HepG2 (cell line): Measurements from ENCODE around the gene TOMM40L. TPM values are rescaled to one million over a fixed set of nuclear protein-coding genes. Genes with fewer than 3 reads are reported as not detected.

Experiments used
- ARNT2 ChIP-seq: sonication (generic); formaldehyde crosslinking; IDR thresholded peaks from 2 replicates; pipeline ENCODE4 v1.8.0; 2022; ENCODE audit warnings: mild to moderate bottlenecking, low read depth, missing genetic modification reagents, moderate library complexity
- BCL6 ChIP-seq: IDR thresholded peaks from 2 replicates; pipeline ENCODE4 v1.6.1; 2016; ENCODE audit warnings: missing genetic modification reagents, missing compliant biosample characterization
- BRD4 ChIP-seq: sonication (generic); formaldehyde crosslinking; IDR thresholded peaks from 2 replicates; pipeline ENCODE4 v1.4.0; 2020; ENCODE audit warnings: missing genetic modification reagents
- CHCHD3 ChIP-seq: sonication (generic); formaldehyde crosslinking; IDR thresholded peaks from 2 replicates; pipeline ENCODE4 v1.8.0; 2022; ENCODE audit warnings: mild to moderate bottlenecking, missing genetic modification reagents, moderate library complexity
- HIVEP1 ChIP-seq: sonication (generic); formaldehyde crosslinking; IDR thresholded peaks from 2 replicates; pipeline ENCODE4 v1.4.0; 2020; ENCODE audit warnings: mild to moderate bottlenecking, missing genetic modification reagents
- HOXA3 ChIP-seq: sonication (generic); formaldehyde crosslinking; IDR thresholded peaks from 2 replicates; pipeline ENCODE4 v1.5.0; 2020; ENCODE audit warnings: missing genetic modification reagents
- POGK ChIP-seq: sonication (generic); formaldehyde crosslinking; conservative IDR thresholded peaks from 2 replicates; pipeline ENCODE4 v1.8.0; 2022; ENCODE audit warnings: mild to moderate bottlenecking, moderate library complexity, missing genetic modification reagents
- POLR2A ChIP-seq, 2 experiments: IDR thresholded peaks; 2 replicates each; pipeline ENCODE4 v1.6.1; 2011; ENCODE audit warnings: low read depth in 2 of 2, low read length in 2 of 2, mild to moderate bottlenecking in 1 of 2, moderate library complexity in 1 of 2; ENCODE audit not compliant: insufficient read depth in 1 of 2
- RARG ChIP-seq: sonication (generic); formaldehyde crosslinking; IDR thresholded peaks from 2 replicates; pipeline ENCODE4 v1.4.0; 2020; ENCODE audit warnings: low read depth, mild to moderate bottlenecking, missing genetic modification reagents
- SAP130 ChIP-seq: IDR thresholded peaks from 2 replicates; pipeline ENCODE4 v1.6.1; 2016; ENCODE audit warnings: low read depth
- SOX13 ChIP-seq, 3 experiments: fragments of 450-650 bp in 1 of 3; sonication (generic) in 1 of 3; formaldehyde crosslinking in 1 of 3; IDR thresholded peaks in 2 of 3; conservative IDR thresholded peaks in 1 of 3; 2 replicates each; pipeline versions ENCODE4 v1.5.0 to v1.6.1; 2016 to 2020; ENCODE audit warnings: antibody characterized with exemption in 1 of 3, mild to moderate bottlenecking in 1 of 3, missing compliant biosample characterization in 1 of 3, missing genetic modification reagents in 1 of 3, moderate library complexity in 1 of 3
- ZFX ChIP-seq: sonication (generic); formaldehyde crosslinking; IDR thresholded peaks from 2 replicates; pipeline ENCODE4 v1.4.0; 2020; ENCODE audit warnings: mild to moderate bottlenecking, low read depth, missing genetic modification reagents, moderate library complexity
- ZFY ChIP-seq: sonication (generic); formaldehyde crosslinking; IDR thresholded peaks from 2 replicates; pipeline ENCODE4 v1.4.0; 2020; ENCODE audit warnings: missing genetic modification reagents
- ZNF281 ChIP-seq: sonication (generic); formaldehyde crosslinking; IDR thresholded peaks from 2 replicates; pipeline ENCODE4 v1.4.0; 2020; ENCODE audit warnings: missing genetic modification reagents, borderline replicate concordance
- ZNF430 ChIP-seq: sonication (generic); formaldehyde crosslinking; IDR thresholded peaks from 2 replicates; pipeline ENCODE4 v1.9.0; 2021; ENCODE audit warnings: mild to moderate bottlenecking, missing genetic modification reagents
- ZNF451 ChIP-seq: sonication (generic); formaldehyde crosslinking; IDR thresholded peaks from 2 replicates; pipeline ENCODE4 v1.5.0; 2020; ENCODE audit warnings: mild to moderate bottlenecking, missing genetic modification reagents
- polyA plus RNA-seq, 8 experiments: library from polyadenylated mRNA; depleted of rRNA in 3 of 8; stranded (reverse) in 7 of 8; unstranded in 1 of 8; fragments of >200 nt; fragmentation: Illumina TruSeq in 4 of 8; extraction: Trizol in 4 of 8; gene quantifications; 2 replicates each; pipeline versions ENCODE4 v1.2.1 to v1.2.3, GENCODE V29; 2011 to 2016; ENCODE audit warnings: low read depth in 4 of 8, missing spikeins in 1 of 8, mixed read lengths in 1 of 8; ENCODE audit not compliant: insufficient read depth in 1 of 8
- total RNA-seq, 5 experiments: library from RNA; depleted of rRNA; stranded (reverse); fragments of >200 nt; fragmentation: Illumina TruSeq; extraction: Trizol; gene quantifications; 2 replicates each; pipeline ENCODE4 v1.2.3, GENCODE V29; 2016; ENCODE audit warnings: low read depth in 1 of 5
- TF ChIP-seq, protein P1 (sequence below): sonication (generic); formaldehyde crosslinking; IDR thresholded peaks from 2 replicates; pipeline ENCODE4 v1.8.0; 2022; ENCODE audit warnings: missing genetic modification reagents, mild to moderate bottlenecking, inconsistent platforms, borderline replicate concordance
- TF ChIP-seq, protein P2 (sequence below): sonication (generic); formaldehyde crosslinking; conservative IDR thresholded peaks from 2 replicates; pipeline ENCODE4 v1.4.0; 2020; ENCODE audit warnings: mild to moderate bottlenecking, missing genetic modification reagents, moderate library complexity

Gene TOMM40L
- total and polyA plus RNA-seq, 2 of the 13 experiments (the other 11 are each of a cell fraction or from before 2014, with no cell fraction given): 14.1 to 26.2 TPM

DNA sequence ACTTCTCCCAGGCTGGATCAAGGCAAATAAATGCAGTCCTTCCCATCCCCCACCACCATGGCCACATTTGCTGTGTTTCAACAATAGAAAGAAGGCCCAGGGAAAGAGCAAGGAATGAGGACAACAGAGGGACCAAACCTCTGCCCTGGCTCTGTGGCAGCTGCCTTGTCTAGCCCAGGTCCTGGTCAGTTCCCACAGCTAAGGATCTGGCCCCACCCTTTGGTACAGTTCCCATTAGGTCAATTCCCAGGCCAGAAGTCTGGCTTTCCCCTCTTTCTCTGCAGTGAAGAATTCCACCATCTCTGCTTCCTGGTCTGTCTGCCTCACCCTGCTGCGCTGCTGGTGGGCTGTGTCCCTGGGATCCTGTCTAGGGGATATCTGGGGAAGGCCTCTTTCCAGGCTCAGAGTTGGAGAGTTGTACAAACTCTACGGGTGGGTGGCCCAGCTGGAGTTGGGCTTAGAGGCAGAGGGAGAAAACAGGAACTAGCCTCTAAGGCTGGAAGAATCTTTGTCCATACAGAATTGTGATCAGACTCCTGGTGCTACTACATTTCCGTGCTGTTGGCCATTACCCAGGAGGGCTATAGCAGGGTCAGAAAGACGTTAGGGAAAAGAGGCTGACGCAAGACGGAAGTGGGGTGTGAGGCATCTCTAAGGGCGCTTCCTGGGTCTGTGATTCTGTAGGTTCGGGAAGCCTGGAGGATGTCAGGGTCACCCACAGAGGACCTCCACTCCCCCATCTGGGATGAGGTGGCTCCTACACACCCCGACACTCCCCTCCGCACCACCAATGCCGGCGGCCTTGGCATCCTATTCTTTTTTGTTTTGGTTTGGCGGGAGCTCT lies 24.6 kb upstream of the TOMM40L start (continued):
- TF ChIP-seq, protein P1, sequence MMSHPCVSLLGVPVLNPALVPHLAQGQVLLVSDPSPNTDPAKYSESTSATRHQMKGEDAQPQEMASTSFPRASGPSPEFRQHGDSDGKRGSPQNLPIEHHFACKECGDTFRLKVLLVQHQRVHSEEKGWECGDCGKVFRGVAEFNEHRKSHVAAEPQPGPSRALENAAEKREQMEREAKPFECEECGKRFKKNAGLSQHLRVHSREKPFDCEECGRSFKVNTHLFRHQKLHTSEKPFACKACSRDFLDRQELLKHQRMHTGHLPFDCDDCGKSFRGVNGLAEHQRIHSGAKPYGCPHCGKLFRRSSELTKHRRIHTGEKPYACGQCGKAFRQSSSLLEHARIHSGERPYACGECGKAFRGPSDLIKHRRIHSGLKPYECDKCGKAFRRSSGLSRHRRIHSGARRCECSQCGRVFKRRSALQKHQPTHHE (CRISPR knock-in tag): 0 out of 2 replicates have a peak, but pooled peaks have one; percentile 16
- TF ChIP-seq SOX13 (IDR thresholded peaks at IDR 0.05) (no peak), SOX13 (CRISPR knock-in tag; conservative IDR thresholded peaks at IDR 0.05 in 1 of 2, IDR thresholded peaks at IDR 0.05 in 1 of 2) (peak in 1 of 2 experiments; percentile 39; a peak in 1 of 4 replicates), BRD4 (CRISPR knock-in tag) (peak; percentile 76; the same call in 1 of the 2 replicates), ZNF430 (CRISPR knock-in tag) (peak; percentile 59; the same call in 1 of the 2 replicates), HOXA3 (CRISPR knock-in tag) (peak; percentile 27; the same call in 1 of the 2 replicates), POGK (CRISPR knock-in tag) (peak; percentile 44; the same call in 1 of the 2 replicates), POLR2A (IDR thresholded peaks at IDR 0.05; ENCODE audit: insufficient read depth in 1 of 2, low read depth in 2 of 2, low read length in 2 of 2) (0 out of 4 replicates have a peak, but pooled peaks of 1 of the 2 experiments have one; percentile 29), HIVEP1 (CRISPR knock-in tag) (no peak), RARG (CRISPR knock-in tag) (no peak), CHCHD3 (CRISPR knock-in tag) (0 out of 2 replicates have a peak, but pooled peaks have one; percentile 71), ARNT2 (no peak), ZNF451 (CRISPR knock-in tag) (0 out of 2 replicates have a peak, but pooled peaks have one; percentile 51), BCL6 (CRISPR knock-in tag) (no peak), SAP130 (CRISPR knock-in tag) (peak; percentile 6; the same call in 1 of the 2 replicates), ZFX (CRISPR knock-in tag) (peak; percentile 22; the same call in 1 of the 2 replicates), ZNF281 (CRISPR knock-in tag) (peak; percentile 79), ZFY (CRISPR knock-in tag) (peak; percentile 23; the same call in 1 of the 2 replicates)
- TF ChIP-seq, protein P2, sequence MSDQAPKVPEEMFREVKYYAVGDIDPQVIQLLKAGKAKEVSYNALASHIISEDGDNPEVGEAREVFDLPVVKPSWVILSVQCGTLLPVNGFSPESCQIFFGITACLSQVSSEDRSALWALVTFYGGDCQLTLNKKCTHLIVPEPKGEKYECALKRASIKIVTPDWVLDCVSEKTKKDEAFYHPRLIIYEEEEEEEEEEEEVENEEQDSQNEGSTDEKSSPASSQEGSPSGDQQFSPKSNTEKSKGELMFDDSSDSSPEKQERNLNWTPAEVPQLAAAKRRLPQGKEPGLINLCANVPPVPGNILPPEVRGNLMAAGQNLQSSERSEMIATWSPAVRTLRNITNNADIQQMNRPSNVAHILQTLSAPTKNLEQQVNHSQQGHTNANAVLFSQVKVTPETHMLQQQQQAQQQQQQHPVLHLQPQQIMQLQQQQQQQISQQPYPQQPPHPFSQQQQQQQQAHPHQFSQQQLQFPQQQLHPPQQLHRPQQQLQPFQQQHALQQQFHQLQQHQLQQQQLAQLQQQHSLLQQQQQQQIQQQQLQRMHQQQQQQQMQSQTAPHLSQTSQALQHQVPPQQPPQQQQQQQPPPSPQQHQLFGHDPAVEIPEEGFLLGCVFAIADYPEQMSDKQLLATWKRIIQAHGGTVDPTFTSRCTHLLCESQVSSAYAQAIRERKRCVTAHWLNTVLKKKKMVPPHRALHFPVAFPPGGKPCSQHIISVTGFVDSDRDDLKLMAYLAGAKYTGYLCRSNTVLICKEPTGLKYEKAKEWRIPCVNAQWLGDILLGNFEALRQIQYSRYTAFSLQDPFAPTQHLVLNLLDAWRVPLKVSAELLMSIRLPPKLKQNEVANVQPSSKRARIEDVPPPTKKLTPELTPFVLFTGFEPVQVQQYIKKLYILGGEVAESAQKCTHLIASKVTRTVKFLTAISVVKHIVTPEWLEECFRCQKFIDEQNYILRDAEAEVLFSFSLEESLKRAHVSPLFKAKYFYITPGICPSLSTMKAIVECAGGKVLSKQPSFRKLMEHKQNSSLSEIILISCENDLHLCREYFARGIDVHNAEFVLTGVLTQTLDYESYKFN (CRISPR knock-in tag): 0 out of 2 replicates have a peak, but pooled peaks have one; percentile 21
